H54 (cell line): ENCODE measurements around the gene S1PR1.

Source experiments
- DNase-seq: peaks from one replicate; pipeline ENCODE4 v3.0.0; 2011; ENCODE audit warnings: low spot score, mixed read lengths; ENCODE audit not compliant: insufficient read length
- FAIRE-seq: peaks from 3 replicates; lab custom pipeline; 2011; peaks lifted over from hg19 to GRCh38; lab: Jason Lieb, UNC
- POLR2A ChIP-seq: IDR thresholded peaks from 2 replicates; pipeline ENCODE4 v1.6.1; 2011; ENCODE audit warnings: low read depth, mild to moderate bottlenecking, low read length

S1PR1 gene

DNA sequence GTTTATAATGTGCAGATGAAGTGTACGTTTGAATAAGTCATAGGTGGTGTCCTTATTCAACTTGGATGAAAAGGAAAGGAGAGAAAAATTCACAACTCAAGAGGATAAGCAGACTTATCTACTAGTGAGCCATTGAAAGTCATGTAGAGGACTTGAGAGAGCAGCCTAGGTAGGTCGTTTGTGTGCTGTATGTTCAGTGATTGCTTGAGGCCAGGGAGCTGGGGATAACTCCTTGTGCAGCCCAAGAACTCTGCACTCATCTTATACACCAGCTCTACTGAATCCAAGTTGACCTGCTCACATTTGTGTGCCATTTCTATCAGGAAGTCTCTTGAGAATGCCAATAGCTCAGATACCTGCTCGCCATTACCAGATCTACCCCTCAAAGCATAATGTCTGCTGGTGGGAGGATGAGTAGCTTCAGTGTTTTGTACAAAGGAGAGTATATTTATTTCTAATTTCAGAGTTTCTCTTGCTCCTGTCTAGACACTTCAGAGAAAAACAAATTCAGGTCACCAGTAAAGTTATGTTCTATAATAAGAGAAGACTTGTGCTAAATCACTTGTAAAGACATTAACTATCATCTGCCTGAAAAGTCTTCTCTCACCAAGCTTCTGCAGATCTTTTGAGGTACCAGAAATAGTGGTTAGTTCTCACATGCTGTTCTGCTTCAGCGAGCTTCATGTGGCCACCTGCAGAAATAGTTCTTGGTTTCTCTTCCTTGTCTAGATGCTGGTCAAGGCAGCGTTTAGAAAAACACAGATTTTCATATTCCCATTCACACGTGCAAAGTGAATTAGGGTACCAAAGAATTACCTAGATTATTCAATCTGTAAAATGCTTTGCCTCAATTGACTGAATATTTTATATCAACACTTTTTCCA, 10.8 kb downstream of the S1PR1 start:
- DNase-seq (no peak), FAIRE-seq (peak; percentile 38)
- TF ChIP-seq POLR2A = no peak

DNA sequence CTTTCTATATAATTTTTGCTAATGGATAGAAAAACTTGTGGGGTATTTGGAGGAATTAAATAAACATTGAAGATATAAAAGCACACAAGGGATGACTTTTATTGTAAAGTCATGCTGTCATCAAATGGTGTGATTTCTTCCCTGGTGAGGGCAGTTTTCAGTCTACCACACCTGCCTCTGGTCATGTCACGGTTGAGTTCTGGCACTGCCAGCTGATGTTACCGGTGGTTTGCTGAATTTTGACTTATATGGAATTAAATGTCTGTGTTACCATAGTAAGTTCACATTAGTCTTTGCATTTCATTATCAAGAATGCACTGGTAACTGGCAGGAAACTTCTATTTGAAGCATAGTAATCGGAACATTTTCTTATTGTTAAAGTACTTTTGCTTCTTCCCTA, 13.4 kb downstream of the S1PR1 start:
- no peak for FAIRE-seq
- TF ChIP-seq POLR2A = no peak
- DNase-seq = no peak

DNA sequence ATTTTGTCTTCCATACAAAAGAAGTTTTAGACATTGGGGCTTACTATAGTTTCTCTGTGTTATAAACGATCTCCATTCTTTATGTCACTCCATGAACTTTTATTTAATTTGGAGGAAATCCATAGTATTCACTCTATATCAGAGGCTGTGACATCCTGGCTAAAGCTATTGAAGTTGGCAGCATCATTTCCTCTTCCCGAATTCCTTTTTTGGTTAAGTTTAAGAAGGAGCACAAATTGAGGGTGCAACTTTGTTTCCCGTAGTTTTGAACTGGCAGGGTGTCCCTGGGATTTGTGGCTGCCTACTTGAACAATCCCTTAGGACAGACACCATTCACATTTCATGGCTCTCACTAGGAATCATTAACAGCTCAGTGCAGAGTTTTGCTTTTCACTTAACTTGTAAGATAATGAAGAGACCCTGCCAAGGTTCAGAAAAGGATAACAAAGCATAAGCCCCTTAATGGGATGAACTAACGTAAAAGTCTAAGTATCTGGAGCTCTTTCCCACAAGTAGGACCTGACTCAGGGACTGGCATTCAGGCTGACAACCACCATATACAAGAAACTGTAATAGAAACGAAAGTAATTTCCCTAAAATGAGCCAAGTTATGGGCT, 13.9 kb downstream of the S1PR1 start:
- no peak for TF ChIP-seq POLR2A
- no peak for DNase-seq
- peak; percentile 85 for FAIRE-seq

GRCh38 chr1:101251504-101251903, 14.7 kb downstream of the S1PR1 start:
- TF ChIP-seq POLR2A = no peak
- FAIRE-seq (no peak), DNase-seq (no peak)

DNA sequence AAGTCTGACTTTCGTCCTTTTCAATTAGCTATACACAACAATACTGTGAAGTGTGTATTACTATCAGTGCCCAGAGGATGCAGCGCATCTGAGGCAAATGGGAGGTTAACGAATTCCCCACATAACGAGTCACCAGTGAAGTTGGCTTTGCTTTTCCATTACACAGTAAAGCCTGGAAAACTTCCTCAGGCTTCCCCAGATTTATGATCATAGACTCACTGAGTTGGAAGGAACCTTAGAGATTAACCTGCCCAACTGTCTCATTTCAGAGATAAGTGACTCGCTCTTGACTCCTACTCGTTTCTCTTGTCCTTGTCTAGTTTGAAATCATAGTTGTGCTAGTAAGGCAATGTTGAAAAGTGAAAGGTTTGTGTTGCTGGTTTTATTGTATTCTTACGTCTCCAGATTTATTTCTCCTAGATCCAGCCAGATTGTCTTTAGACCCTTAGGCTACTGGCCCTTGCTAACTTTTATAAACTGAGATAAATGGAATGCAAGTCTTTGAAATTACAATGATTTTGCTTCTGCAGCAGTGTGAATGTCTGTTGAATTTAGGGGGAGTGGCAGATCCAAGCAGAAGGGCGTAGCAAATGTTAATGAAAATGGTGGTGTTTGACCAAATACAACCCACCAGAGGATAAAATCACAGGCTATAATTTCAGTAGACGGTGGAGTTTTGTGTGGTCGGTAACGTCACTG, 17.3 kb downstream of the S1PR1 start:
- DNase-seq = no peak
- FAIRE-seq = peak; percentile 82
- TF ChIP-seq POLR2A = no peak

DNA sequence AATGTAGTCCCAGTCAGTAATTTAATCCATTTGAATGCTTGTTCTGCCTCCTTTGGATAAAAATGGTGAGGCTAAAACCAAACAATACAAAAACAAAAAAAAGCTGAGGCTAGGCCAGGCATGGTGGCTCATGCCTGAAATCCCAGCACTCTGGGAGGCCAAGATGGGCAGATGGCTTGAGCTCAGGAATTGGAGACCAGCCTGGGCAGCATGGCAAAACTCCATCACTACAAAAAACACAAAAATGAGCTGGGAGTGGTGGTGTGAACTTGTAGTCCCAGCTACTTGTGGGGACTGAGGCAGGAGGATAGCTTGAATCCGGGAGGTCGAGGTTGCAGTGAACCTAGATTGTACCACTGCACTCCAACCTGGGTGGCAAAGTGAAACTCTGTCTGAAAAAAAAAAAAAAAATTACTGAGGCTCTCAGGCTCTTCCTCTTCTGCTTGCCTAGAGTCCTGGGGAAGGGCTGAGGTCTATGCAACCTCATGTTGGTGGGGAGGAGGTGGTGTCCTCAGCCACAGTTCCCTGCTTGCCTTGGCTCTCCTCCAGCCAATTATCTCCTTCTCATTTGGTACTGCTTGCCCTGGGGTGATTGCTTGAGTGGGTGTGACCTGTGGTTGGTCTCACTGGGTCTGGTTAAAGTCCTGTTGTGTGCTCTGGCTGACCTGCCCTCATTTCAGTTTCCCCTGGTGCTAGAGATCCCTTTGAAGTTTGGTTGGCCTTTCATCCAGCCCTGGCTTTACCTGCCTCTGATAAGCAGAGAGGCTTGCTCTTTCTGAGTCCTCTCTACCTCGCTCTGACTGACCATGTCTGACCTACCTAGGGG, 20.9 kb downstream of the S1PR1 start:
- peak; percentile 11 for FAIRE-seq
- no peak for DNase-seq
- TF ChIP-seq POLR2A = no peak

- DNase-seq = no peak
- no peak for TF ChIP-seq POLR2A
- FAIRE-seq = peak; percentile 45
Measured at GRCh38 chr1:101259744-101260148, 22.9 kb downstream of the S1PR1 start.

DNA sequence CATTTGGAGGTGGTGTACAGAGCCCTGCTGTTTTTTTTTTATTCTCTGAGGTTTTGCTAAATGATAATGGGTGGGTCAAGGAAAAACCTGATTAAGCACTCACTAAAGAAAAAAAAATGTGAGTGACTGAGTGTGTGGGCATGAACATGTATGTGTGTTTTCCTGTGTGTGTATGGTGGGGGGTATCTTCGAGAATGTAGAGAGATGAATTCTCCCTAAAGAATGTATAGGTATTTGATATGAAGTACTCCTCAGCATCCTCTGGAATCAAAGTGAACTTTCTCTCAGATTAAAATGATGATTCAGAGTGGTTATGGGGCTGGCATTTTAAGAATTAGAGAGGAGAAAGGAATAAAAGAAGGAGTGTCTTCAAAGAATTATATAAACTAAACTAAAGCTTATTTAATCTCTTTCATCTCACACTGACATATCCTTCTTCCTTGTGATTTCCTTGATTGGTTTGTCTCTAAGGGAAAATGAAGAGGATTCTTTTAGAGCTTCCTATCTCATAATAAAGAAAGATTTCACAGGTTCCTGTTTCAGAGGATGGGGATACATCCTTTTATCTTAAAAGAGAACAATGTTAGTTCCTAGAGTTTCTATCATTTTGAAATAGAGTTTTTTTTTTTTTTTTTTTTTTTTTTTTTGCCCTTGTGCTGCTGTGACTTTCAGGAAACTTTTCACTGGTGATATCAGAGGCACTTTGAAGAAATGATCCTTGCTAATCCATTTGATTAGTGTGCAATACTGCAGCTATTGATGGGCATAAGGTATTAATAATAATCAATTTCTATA, 23.9 kb downstream of the S1PR1 start:
- no peak for FAIRE-seq
- DNase-seq = no peak
- TF ChIP-seq POLR2A = no peak

DNA sequence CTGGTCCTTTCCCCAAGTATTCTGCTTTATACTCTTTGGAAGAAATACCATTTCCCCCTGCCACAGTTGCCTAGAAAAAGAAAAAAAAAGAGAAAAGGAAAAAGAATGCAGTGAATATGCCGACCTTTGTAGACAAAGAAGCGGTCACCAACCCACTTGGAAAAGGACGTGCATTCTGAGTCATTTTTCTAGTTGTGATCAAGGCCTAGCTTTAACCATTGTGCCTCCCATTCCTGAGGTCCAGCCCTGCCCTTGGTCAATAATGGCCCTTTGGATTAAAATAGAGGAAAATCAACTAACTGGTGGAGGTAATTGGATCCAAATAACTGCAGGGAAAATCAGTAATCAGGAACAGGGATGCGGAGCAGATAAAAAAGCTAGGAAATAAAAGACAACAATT, 24.8 kb downstream of the S1PR1 start:
- no peak for FAIRE-seq
- DNase-seq = no peak
- no peak for TF ChIP-seq POLR2A

GRCh38 chr1:101262060-101262459, 25.2 kb downstream of the S1PR1 start:
- no peak for FAIRE-seq
- no peak for DNase-seq
- TF ChIP-seq POLR2A = no peak

- DNase-seq (no peak), FAIRE-seq (peak; percentile 6)
- no peak for TF ChIP-seq POLR2A
Measured at GRCh38 chr1:101262630-101263348, 26.0 kb downstream of the S1PR1 start.

GRCh38 chr1:101264697-101265096, 27.9 kb downstream of the S1PR1 start:
- no peak for FAIRE-seq
- no peak for DNase-seq
- TF ChIP-seq POLR2A = no peak
